Measurements from ENCODE around the gene DDX42.

Gene DDX42

DNA sequence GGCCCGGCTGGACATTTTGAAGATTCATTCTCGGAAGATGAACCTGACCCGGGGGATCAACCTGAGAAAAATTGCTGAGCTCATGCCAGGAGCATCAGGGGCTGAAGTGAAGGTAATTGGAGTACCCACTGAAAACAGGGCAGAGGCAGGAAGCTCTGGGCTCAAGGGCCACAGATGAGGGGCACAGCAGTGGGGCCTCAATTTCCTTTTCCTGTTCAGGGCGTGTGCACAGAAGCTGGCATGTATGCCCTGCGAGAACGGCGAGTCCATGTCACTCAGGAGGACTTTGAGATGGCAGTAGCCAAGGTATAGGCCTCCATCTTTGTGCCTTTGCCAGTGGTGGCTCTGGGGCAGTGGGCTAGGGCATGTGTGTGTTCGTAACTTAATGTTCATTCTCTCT is 57.5 kb downstream of the DDX42 start:
- DNase-seq (ENCODE audit: low read depth): no peak
- no peak overlapping the region for H3K4me3 ChIP-seq (ENCODE audit: control insufficient read depth, low read depth, low read length)
- TF ChIP-seq, protein P1, sequence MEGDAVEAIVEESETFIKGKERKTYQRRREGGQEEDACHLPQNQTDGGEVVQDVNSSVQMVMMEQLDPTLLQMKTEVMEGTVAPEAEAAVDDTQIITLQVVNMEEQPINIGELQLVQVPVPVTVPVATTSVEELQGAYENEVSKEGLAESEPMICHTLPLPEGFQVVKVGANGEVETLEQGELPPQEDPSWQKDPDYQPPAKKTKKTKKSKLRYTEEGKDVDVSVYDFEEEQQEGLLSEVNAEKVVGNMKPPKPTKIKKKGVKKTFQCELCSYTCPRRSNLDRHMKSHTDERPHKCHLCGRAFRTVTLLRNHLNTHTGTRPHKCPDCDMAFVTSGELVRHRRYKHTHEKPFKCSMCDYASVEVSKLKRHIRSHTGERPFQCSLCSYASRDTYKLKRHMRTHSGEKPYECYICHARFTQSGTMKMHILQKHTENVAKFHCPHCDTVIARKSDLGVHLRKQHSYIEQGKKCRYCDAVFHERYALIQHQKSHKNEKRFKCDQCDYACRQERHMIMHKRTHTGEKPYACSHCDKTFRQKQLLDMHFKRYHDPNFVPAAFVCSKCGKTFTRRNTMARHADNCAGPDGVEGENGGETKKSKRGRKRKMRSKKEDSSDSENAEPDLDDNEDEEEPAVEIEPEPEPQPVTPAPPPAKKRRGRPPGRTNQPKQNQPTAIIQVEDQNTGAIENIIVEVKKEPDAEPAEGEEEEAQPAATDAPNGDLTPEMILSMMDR (conservative IDR thresholded peaks at IDR 0.05; ENCODE audit: control insufficient read depth, insufficient read depth, low read depth, low read length): no peak

DNA sequence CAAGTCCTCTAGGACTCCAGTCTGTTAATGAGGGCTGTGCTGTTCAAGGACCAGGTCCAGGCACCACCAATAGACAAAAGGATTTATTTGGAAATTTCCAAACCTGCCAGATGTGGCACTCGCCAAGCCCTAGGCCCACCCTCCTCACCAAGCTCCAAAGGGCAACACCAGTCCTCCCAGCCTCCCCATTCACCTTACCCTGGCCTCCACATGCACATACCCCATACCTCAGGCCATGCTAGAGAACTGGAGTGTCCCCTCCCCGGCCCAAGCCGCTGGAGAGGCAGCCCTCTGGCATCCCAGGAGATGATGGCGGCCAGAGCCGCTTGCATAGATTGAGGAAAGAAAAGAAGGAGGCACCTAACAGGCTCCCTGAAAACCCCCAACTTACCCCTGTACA is 58.0 kb downstream of the DDX42 start:
- H3K4me3 ChIP-seq (ENCODE audit: control insufficient read depth, low read depth, low read length): no peak overlapping the region
- DNase-seq (ENCODE audit: low read depth): no peak
- TF ChIP-seq, protein P1 (conservative IDR thresholded peaks at IDR 0.05; ENCODE audit: control insufficient read depth, insufficient read depth, low read depth, low read length): no peak

DNA sequence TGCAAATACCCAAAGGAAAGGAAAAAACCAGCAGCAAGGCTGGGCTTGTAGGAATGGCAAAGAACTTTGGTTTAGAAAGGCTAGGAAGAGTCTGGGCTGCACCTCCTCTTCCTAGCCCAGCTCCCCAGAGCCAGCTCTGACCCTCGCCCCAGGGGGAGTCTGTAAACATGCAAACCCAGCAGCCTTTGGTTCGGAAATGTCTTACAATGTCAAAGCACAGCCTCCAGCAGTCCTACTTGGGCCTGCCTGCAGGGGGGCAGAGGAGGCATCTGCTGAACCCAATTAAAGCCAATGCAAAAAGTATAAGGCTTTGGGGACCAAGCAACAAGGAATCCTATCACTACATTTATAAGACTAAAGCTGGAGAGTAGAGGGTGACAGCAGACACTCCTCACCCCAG is 58.5 kb downstream of the DDX42 start:
- no peak overlapping the region for H3K4me3 ChIP-seq (ENCODE audit: control insufficient read depth, low read depth, low read length)
- no peak for DNase-seq (ENCODE audit: low read depth)
- TF ChIP-seq, protein P1 (conservative IDR thresholded peaks at IDR 0.05; ENCODE audit: control insufficient read depth, insufficient read depth, low read depth, low read length): peak; percentile 1

DNA sequence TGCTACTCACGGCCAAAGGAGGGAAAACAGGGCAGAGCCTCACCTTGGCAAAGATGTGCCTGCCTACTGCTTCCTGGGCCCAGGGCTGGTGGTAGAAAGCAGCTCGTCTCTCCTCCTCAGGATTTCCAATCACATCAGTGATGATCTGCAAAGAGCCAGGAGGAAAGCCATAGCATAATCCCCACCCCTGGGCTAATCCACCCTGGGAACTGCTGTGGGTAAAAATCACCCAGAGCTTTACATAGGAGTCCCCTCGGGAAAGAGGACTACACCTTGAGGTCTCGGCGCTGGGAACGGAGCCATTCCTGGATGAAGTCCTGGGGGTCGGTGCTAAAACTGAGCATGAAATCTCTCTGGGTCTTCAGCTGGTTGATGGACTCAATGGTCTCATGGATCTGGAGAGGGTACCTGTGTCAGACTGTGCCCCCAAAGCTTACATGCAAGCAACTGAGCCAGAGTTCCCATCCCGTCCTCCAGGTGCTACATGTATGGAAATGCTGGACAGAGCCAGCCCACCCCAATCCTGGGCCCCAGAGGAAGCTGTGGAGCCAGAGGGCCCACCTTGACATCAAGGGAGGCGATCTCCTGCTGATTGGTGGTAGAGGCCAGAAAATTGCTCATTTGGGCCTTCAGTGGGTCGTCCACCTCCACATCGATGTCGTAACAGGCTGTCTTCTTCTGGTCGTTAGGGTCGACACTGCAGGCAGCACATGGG is 59.2 kb downstream of the DDX42 start:
- TF ChIP-seq, protein P1 (conservative IDR thresholded peaks at IDR 0.05; ENCODE audit: control insufficient read depth, insufficient read depth, low read depth, low read length): no peak
- H3K4me3 ChIP-seq (ENCODE audit: control insufficient read depth, low read depth, low read length): no peak overlapping the region
- no peak for DNase-seq (ENCODE audit: low read depth)

DNA sequence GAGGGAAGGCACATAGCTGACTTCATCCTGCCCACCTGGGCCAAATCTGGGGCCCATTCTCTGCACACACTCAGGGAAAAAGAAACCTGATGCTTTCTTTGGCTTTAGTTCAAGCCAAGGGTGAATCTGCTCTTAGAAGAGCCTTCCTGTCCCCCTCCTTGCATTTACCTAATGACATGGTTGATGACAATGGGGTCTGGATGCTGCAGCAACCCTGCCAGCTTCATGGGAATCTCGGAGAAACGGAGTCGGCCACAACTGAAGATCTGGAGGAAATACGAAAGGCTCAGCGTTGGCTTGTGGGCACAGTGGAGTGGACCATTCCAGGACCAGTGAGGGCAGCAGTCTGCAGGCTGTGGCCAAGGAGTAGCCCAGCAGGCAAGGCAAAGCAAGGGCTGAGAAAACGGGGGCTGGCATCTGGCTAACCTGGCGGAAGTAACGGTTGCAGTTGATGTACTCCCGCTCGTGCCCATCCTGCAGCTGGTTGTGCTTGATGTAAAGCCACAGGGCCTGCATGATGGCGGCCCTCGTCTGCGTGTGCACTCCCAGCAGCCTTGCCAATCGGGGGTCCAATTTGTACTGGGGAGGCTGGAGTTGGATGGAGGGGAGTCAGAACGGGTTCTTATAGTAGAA is 59.9 kb downstream of the DDX42 start:
- DNase-seq (ENCODE audit: low read depth): no peak
- TF ChIP-seq, protein P1 (conservative IDR thresholded peaks at IDR 0.05; ENCODE audit: control insufficient read depth, insufficient read depth, low read depth, low read length): no peak

DNA sequence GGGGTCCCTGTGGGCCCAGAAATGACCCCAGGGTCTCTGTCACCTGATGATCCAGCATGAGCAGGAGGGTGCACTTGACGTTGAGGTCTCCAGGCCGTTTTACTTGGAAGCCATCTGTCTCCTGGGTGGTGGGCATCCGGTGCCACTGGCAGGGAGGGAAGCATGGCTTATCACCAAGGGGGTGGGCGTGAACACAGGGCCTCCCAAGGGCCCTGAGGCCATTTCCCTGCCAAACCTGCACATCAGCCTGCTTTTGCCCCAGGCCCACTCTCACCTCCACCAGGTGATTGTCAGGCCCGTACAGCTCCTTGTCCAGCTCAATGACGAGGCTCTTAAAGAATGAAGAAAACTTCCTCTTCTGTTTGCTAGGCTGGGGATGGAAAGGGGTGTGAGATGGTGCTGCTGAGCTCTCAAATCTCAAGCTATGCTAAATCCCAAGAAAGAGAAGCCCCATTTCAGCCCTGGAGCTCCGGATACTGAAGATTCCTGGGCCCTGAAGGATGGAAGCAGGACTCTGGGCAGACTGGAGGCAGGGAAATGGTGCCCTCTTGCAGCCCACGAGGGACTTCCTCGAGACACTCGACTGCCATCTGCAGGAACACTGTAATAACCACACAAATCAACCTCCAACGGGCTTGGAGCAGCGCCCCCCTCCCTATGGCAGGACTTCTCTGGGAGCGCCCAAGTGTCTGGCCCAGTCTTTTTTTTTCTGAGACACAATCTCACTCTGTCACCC is 60.6 kb downstream of the DDX42 start:
- H3K4me3 ChIP-seq (ENCODE audit: control insufficient read depth, low read depth, low read length): no peak overlapping the region
- TF ChIP-seq, protein P1 (conservative IDR thresholded peaks at IDR 0.05; ENCODE audit: control insufficient read depth, insufficient read depth, low read depth, low read length): peak; percentile 69
- peak; percentile 87 for DNase-seq (ENCODE audit: low read depth)

More for the DNA sequence above, 59.9 kb downstream of the DDX42 start:
- no peak overlapping the region for H3K4me3 ChIP-seq (ENCODE audit: control insufficient read depth, low read depth, low read length)
